HepG2 (cell line): ENCODE results near the gene INHBC. TPM values are rescaled to one million over a fixed set of nuclear protein-coding genes. Genes with fewer than 3 reads are reported as not detected.

Experiments used
- ARNTL ChIP-seq: sonication (generic); formaldehyde crosslinking; IDR thresholded peaks from 2 replicates; pipeline ENCODE4 v1.4.0; 2020; ENCODE audit warnings: mild to moderate bottlenecking, missing genetic modification reagents
- BHLHE40 ChIP-seq: IDR thresholded peaks from 2 replicates; pipeline ENCODE4 v1.6.1; 2011; ENCODE audit warnings: low read length, improper control_type of control experiment
- ERF ChIP-seq: IDR thresholded peaks from 2 replicates; pipeline ENCODE4 v1.6.1; 2018; ENCODE audit warnings: missing biosample characterization, missing genetic modification reagents
- GABPA ChIP-seq, 2 experiments: IDR thresholded peaks; 2 replicates each; pipeline ENCODE4 v1.6.1; 2011 to 2016; ENCODE audit warnings: low read depth in 2 of 2, low read length in 1 of 2, missing biosample characterization in 1 of 2, missing genetic modification characterization in 1 of 2
- JARID2 ChIP-seq: sonication (generic); formaldehyde crosslinking; IDR thresholded peaks from 2 replicates; pipeline ENCODE4 v1.8.1; 2023; ENCODE audit warnings: missing genetic modification reagents, inconsistent platforms; ENCODE audit not compliant: insufficient replicate concordance
- KMT2B ChIP-seq: IDR thresholded peaks from 2 replicates; pipeline ENCODE4 v1.6.1; 2016; ENCODE audit warnings: missing genetic modification reagents, missing compliant biosample characterization
- MED13 ChIP-seq: sonication (generic); formaldehyde crosslinking; IDR thresholded peaks from 2 replicates; pipeline ENCODE4 v1.5.0; 2020; ENCODE audit warnings: missing genetic modification reagents
- NFIC ChIP-seq: IDR thresholded peaks from 2 replicates; pipeline ENCODE4 v1.6.1; 2012; ENCODE audit warnings: mild to moderate bottlenecking, low read length, inconsistent platforms
- RARA ChIP-seq: IDR thresholded peaks from 2 replicates; pipeline ENCODE4 v1.6.1; 2016; ENCODE audit warnings: missing genetic modification reagents, missing compliant biosample characterization
- RARG ChIP-seq: sonication (generic); formaldehyde crosslinking; IDR thresholded peaks from 2 replicates; pipeline ENCODE4 v1.4.0; 2020; ENCODE audit warnings: low read depth, mild to moderate bottlenecking, missing genetic modification reagents
- RBFOX2 ChIP-seq: fragments of 200-400 bp; formaldehyde crosslinking; IDR thresholded peaks from 2 replicates; pipeline ENCODE4 v1.6.1; 2017; ENCODE audit warnings: low read depth, mild to moderate bottlenecking, low read length
- SRSF4 ChIP-seq: fragments of 200-400 bp; formaldehyde crosslinking; IDR thresholded peaks from one replicate; pipeline ENCODE4 v1.6.1; 2018; ENCODE audit warnings: mild to moderate bottlenecking, low read depth, low read length, moderate library complexity; ENCODE audit not compliant: poor library complexity, severe bottlenecking
- ZC3H4 ChIP-seq: sonication (generic); formaldehyde crosslinking; IDR thresholded peaks from 2 replicates; pipeline ENCODE4 v1.4.0; 2020; ENCODE audit warnings: missing genetic modification reagents, borderline replicate concordance
- ZKSCAN5 ChIP-seq: sonication (generic); formaldehyde crosslinking; IDR thresholded peaks from 2 replicates; pipeline ENCODE4 v1.5.1; 2020; ENCODE audit warnings: mild to moderate bottlenecking, missing genetic modification reagents
- ZNF329 ChIP-seq: sonication (generic); formaldehyde crosslinking; IDR thresholded peaks from 2 replicates; pipeline ENCODE4 v1.9.0; 2021; ENCODE audit warnings: low read depth, mild to moderate bottlenecking, missing genetic modification reagents
- ZNF337 ChIP-seq: sonication (generic); formaldehyde crosslinking; IDR thresholded peaks from 2 replicates; pipeline ENCODE4 v1.5.1; 2020; ENCODE audit warnings: missing genetic modification reagents, low read depth, mild to moderate bottlenecking, borderline replicate concordance
- ZNF512 ChIP-seq: sonication (generic); formaldehyde crosslinking; IDR thresholded peaks from 2 replicates; pipeline ENCODE4 v1.4.0; 2020; ENCODE audit warnings: mild to moderate bottlenecking, missing genetic modification reagents
- ZNF589 ChIP-seq: sonication (generic); formaldehyde crosslinking; conservative IDR thresholded peaks from 2 replicates; pipeline ENCODE4 v1.8.0; 2022; ENCODE audit warnings: mild to moderate bottlenecking, moderate library complexity, missing genetic modification reagents
- ZNF674 ChIP-seq: sonication (generic); formaldehyde crosslinking; IDR thresholded peaks from 2 replicates; pipeline ENCODE4 v1.5.0; 2020; ENCODE audit warnings: low read depth, mild to moderate bottlenecking, missing genetic modification reagents
- ZNF891 ChIP-seq: sonication (generic); formaldehyde crosslinking; IDR thresholded peaks from 2 replicates; pipeline ENCODE4 v1.5.0; 2020; ENCODE audit warnings: mild to moderate bottlenecking, missing genetic modification reagents
- ZSCAN21 ChIP-seq: sonication (generic); formaldehyde crosslinking; IDR thresholded peaks from 2 replicates; pipeline ENCODE4 v1.8.0; 2022; ENCODE audit warnings: mild to moderate bottlenecking, missing genetic modification reagents, moderate library complexity, borderline replicate concordance
- polyA plus RNA-seq, 8 experiments: library from polyadenylated mRNA; depleted of rRNA in 3 of 8; stranded (reverse) in 7 of 8; unstranded in 1 of 8; fragments of >200 nt; fragmentation: Illumina TruSeq in 4 of 8; extraction: Trizol in 4 of 8; gene quantifications; 2 replicates each; pipeline versions ENCODE4 v1.2.1 to v1.2.3, GENCODE V29; 2011 to 2016; ENCODE audit warnings: low read depth in 4 of 8, missing spikeins in 1 of 8, mixed read lengths in 1 of 8; ENCODE audit not compliant: insufficient read depth in 1 of 8
- total RNA-seq, 5 experiments: library from RNA; depleted of rRNA; stranded (reverse); fragments of >200 nt; fragmentation: Illumina TruSeq; extraction: Trizol; gene quantifications; 2 replicates each; pipeline ENCODE4 v1.2.3, GENCODE V29; 2016; ENCODE audit warnings: low read depth in 1 of 5
- TF ChIP-seq, protein P1 (sequence below): IDR thresholded peaks from 2 replicates; pipeline ENCODE4 v1.6.1; 2012; ENCODE audit warnings: low read length, improper control_type of control experiment
- TF ChIP-seq, protein P2 (sequence below): sonication (generic); formaldehyde crosslinking; IDR thresholded peaks from 2 replicates; pipeline ENCODE4 v1.5.0; 2020; ENCODE audit warnings: missing genetic modification reagents
- TF ChIP-seq, protein P3 (sequence below): IDR thresholded peaks from 2 replicates; pipeline ENCODE4 v1.6.1; 2016; ENCODE audit warnings: low read depth, borderline replicate concordance

The INHBC gene
- total and polyA plus RNA-seq, 2 of the 13 experiments (the other 11 are each of a cell fraction or from before 2014, with no cell fraction given) = 1.8 to 13.8 TPM

DNA sequence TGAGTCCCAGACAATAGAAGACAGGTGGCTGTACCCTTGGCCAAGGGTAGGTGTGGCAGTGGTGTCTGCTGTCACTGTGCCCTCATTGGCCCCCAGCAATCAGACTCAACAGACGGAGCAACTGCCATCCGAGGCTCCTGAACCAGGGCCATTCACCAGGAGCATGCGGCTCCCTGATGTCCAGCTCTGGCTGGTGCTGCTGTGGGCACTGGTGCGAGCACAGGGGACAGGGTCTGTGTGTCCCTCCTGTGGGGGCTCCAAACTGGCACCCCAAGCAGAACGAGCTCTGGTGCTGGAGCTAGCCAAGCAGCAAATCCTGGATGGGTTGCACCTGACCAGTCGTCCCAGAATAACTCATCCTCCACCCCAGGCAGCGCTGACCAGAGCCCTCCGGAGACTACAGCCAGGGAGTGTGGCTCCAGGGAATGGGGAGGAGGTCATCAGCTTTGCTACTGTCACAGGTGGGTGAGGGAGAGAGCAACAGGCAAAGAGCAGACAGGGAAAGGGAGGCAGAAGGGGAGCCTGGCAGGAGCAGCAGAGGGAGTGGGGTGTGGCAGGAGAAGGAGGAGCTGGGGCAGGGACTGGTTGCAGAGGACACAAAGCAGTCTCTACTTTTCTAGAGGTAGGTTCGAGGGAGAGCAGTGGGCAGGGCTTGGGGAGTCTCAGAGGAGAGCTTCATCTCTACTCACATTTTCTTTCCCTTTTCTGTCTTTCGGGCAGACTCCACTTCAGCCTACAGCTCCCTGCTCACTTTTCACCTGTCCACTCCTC, 21.0 kb downstream of the INHBC start (continued):
- TF ChIP-seq, protein P1, sequence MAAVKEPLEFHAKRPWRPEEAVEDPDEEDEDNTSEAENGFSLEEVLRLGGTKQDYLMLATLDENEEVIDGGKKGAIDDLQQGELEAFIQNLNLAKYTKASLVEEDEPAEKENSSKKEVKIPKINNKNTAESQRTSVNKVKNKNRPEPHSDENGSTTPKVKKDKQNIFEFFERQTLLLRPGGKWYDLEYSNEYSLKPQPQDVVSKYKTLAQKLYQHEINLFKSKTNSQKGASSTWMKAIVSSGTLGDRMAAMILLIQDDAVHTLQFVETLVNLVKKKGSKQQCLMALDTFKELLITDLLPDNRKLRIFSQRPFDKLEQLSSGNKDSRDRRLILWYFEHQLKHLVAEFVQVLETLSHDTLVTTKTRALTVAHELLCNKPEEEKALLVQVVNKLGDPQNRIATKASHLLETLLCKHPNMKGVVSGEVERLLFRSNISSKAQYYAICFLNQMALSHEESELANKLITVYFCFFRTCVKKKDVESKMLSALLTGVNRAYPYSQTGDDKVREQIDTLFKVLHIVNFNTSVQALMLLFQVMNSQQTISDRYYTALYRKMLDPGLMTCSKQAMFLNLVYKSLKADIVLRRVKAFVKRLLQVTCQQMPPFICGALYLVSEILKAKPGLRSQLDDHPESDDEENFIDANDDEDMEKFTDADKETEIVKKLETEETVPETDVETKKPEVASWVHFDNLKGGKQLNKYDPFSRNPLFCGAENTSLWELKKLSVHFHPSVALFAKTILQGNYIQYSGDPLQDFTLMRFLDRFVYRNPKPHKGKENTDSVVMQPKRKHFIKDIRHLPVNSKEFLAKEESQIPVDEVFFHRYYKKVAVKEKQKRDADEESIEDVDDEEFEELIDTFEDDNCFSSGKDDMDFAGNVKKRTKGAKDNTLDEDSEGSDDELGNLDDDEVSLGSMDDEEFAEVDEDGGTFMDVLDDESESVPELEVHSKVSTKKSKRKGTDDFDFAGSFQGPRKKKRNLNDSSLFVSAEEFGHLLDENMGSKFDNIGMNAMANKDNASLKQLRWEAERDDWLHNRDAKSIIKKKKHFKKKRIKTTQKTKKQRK = no peak
- TF ChIP-seq ZC3H4 (CRISPR knock-in tag) = no peak
- no peak for TF ChIP-seq ZNF512 (CRISPR knock-in tag)
- TF ChIP-seq SRSF4 = no peak
- TF ChIP-seq RBFOX2 = peak; percentile 42; the same call in 1 of the 2 replicates
- TF ChIP-seq MED13 (CRISPR knock-in tag) = 0 out of 2 replicates have a peak, but pooled peaks have one; percentile 13
- TF ChIP-seq ZKSCAN5 (CRISPR knock-in tag) = no peak
- no peak for TF ChIP-seq ERF (CRISPR knock-in tag)
- no peak for TF ChIP-seq NFIC
- TF ChIP-seq ZNF337 (CRISPR knock-in tag) = no peak
- TF ChIP-seq, protein P2, sequence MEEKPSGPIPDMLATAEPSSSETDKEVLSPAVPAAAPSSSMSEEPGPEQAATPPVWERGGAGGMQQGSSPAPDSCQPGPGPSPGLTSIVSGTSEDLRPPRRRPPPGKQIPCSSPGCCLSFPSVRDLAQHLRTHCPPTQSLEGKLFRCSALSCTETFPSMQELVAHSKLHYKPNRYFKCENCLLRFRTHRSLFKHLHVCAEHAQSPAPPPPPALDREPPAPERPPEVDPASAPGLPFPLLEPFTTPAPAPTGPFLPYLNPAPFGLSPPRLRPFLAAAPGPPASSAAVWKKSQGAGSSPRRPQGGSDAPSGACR = no peak
- TF ChIP-seq ZNF891 (CRISPR knock-in tag) = 0 out of 2 replicates have a peak, but pooled peaks have one; percentile 9
- no peak for TF ChIP-seq GABPA (IDR thresholded peaks at IDR 0.05; ENCODE audit: low read depth, low read length)
- TF ChIP-seq GABPA (CRISPR knock-in tag; IDR thresholded peaks at IDR 0.05; ENCODE audit: low read depth) = no peak
- no peak for TF ChIP-seq RARA (CRISPR knock-in tag)
- TF ChIP-seq ARNTL (CRISPR knock-in tag) = no peak
- no peak for TF ChIP-seq ZNF674
- no peak for TF ChIP-seq ZNF589 (CRISPR knock-in tag)
- no peak for TF ChIP-seq JARID2 (CRISPR knock-in tag)
- TF ChIP-seq RARG (CRISPR knock-in tag) = no peak
- no peak for TF ChIP-seq ZNF329
- no peak for TF ChIP-seq BHLHE40
- no peak for TF ChIP-seq KMT2B (CRISPR knock-in tag)
- no peak for TF ChIP-seq ZSCAN21 (CRISPR knock-in tag)
- TF ChIP-seq, protein P3, sequence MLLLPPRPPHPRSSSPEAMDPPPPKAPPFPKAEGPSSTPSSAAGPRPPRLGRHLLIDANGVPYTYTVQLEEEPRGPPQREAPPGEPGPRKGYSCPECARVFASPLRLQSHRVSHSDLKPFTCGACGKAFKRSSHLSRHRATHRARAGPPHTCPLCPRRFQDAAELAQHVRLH (CRISPR knock-in tag) = no peak
